Measurements from ENCODE around the gene CEACAM1.

Gene CEACAM1

GRCh38 chr19:42477933-42478332 is 50.3 kb downstream of the CEACAM1 start:
- in situ Hi-C loops (cut with MboI; ENCODE audit: low sequenced_read_pairs): no loop called here

- in situ Hi-C loops (cut with MboI; ENCODE audit: low sequenced_read_pairs): no loop called here
These were observed 51.2 kb downstream of the CEACAM1 start for GRCh38 chr19:42477117-42477516.

DNA sequence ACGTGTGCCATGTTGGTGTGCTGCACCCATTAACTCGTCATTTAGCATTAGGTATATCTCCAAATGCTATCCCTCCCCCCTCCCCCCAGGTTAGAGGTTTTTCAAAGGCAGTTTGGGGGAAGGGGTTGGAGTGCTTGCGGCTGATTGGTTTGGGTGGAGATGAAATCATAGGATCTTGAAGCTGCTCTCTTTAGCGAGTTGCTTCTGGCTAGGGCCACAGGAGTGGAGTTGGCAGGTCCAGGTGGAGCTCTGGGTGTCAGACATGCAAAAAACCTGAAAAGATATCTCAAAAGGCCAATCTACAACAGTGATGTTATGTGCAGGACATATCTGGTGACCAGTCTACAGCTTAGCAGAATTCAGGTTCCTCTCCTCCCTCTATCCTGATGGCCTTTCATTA is 52.9 kb downstream of the CEACAM1 start:
- in situ Hi-C loops (cut with MboI; ENCODE audit: low sequenced_read_pairs): no loop called here

DNA sequence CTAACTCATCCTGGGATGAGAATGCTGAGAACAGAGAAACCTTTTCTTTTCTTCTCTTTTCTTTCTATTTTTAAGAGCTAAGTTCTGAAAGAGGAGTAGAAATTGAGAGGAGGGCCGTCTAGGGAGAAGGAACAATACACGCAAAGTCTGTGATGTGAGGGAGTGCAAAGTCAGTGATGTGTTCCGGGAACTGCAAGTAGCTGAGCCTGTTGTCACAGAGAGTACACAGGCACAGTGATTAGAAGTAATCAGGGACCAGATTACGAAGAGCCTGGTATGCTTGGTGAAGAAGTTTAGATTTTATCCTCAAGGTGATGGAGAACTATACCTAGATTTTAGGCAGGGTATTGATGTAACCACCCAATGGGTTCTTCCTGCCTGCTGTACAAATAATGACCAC is 53.5 kb downstream of the CEACAM1 start:
- in situ Hi-C loops (cut with MboI; ENCODE audit: low sequenced_read_pairs): loop anchor here (25.0 kb wide), 1 partner anchor 288 kb away; the partner anchor contains the start of gene PSG8

- in situ Hi-C loops (cut with MboI; ENCODE audit: low sequenced_read_pairs): loop anchor here (25.0 kb wide), 1 partner anchor 289 kb away; the partner anchor contains the start of gene PSG8
These were observed 54.6 kb downstream of the CEACAM1 start for GRCh38 chr19:42473686-42474085.

DNA sequence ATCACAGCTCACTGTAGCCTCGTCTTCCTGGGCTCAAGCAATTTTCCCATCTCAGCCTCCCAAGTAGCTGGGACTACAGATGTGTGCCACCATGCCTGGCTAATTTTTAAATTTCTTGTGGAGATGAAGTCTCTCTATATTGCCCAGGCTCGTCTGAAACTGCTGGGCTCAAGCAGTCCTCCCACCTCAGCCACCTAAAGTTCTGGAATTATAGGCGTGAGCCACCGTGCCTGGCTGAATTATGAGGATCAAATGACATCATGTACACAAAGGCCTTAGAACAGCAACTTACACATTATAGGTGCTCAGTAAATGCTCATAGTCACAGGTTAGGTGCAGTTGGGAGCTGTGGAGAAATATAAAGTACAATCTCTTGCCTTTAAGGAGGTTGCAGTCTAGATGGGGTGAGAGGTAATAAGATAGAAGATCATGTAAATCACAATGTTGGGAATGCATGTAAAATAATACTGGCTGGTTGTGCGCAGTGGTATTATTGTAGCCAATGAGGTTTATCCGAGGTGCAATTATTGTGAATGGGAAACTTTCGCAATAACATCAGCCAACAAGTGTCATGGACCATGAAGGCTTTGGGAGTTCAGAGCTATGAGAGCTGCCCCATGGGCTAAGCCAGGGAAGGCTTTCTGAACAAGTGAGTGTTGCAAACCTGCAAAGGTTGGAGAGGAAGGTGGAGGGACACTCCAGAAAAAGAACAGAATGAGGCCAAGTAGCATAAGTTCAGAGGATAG is 55.7 kb downstream of the CEACAM1 start:
- in situ Hi-C loops (cut with MboI; ENCODE audit: low sequenced_read_pairs): loop anchor here (25.0 kb wide), 1 partner anchor 290 kb away; the partner anchor contains the start of gene PSG8

GRCh38 chr19:42471554-42472249 is 56.6 kb downstream of the CEACAM1 start:
- in situ Hi-C loops (cut with MboI; ENCODE audit: low sequenced_read_pairs): loop anchor here (25.0 kb wide), 1 partner anchor 291 kb away; the partner anchor contains the start of gene PSG8

DNA sequence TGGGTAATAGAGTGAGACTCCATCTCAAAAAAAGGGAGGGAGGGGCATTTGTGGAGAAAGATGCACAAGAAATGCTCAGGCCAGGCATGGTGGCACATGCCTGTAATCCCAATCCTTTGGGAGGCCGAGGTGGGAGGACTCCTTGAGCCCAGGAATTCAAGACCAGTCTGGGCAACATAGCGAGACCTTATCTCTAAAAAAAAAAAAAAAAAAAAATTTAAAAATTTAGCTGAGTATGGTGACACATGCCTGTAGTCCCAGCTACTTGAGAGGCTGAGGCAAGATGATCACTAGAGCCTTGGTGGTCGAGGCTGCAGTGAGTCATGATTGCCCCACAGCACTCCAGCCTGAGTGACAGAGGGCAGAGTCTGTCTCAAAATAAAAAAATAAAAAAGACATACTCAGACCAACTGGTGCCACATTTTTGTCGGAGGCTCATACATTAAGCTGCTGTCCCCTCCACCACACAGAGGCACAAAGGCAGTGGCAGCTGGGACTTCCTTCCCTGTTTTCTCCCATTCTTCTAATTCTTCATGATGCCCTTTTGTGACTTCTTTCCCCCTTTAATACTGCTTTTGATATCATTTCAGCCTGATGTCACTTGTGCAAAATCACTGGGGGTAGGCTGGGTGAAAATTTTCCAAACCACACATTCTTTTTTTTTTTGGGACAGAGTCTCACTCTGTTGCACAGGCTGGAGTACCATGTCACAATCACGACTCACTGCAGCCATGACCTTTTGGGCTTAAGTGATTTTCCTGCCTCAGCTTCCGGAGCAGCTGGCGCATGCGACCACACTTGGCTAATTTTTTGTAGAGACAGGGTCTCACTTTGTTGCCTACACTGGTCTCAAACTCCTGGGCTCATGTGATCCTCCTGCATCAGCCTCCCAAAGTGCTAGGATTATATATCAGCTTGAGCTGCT is 58.7 kb downstream of the CEACAM1 start:
- in situ Hi-C loops (cut with MboI; ENCODE audit: low sequenced_read_pairs): loop anchor here (10.0 to 25.0 kb wide), 2 partner anchors 45 to 293 kb away; partner anchors contain the start of gene PSG8

- in situ Hi-C loops (cut with MboI; ENCODE audit: low sequenced_read_pairs): loop anchor here (10.0 to 25.0 kb wide), 2 partner anchors 46 to 294 kb away; partner anchors contain the start of gene PSG8
These were observed 59.9 kb downstream of the CEACAM1 start for GRCh38 chr19:42468273-42468796.

GRCh38 chr19:42467183-42467760 is 61.0 kb downstream of the CEACAM1 start:
- in situ Hi-C loops (cut with MboI; ENCODE audit: low sequenced_read_pairs): loop anchor here (10.0 to 25.0 kb wide), 2 partner anchors 48 to 295 kb away; partner anchors contain the start of gene PSG8

DNA sequence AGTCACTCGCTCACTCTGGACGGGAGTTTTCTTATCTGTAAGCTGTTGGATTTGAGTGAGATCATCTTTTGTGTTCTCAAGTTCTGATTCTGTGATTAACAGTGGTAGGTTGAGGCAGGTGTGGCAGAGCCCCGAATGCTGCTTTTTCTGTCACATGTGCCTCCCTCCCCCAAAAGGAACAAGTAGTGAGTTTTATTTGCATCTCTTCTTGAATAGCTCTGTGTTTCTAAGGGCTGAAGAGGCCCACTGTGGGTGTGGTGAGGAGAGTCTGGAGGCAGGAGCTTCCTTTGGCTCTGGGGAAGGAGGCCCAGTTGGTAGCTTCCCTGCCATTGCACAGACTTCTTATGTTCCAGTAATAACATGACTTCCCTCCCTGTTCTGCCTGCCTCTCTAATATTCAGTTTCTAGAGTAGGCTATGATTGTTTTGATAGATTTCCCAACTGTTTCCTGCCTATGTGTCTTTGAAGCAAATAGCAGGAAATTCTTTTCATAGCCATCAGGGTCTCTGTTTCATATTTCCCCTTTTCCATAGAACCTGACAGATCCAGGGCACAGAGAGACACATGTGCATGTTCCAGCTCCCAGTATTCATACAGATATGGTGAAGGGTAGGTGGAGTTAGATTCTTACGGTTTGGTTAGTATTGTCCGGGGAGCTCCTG is 61.6 kb downstream of the CEACAM1 start:
- in situ Hi-C loops (cut with MboI; ENCODE audit: low sequenced_read_pairs): loop anchor here (10.0 to 25.0 kb wide), 2 partner anchors 48 to 296 kb away; partner anchors contain the start of gene PSG8

DNA sequence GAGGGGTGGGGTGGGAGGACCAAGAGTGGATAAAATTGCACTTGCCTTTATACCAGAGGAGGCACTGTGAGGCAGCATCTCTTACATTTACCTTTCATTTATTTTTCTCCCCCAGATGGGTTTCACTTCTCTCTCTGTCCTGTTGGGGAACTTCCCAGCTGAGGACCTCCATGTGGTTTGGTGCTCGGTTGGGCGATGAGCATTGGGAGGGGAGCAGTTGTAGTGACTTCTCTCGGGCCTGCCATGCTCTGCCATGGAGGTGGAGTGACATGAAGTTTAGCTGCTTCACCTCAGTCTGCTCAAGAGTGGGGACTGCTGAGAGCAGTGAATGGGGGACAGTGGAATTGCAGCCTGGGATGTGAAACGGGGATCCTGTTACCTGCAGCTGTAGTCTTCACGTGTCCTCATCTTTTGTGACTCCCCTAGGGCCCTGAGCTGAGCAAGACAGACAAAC is 62.4 kb downstream of the CEACAM1 start:
- in situ Hi-C loops (cut with MboI; ENCODE audit: low sequenced_read_pairs): loop anchor here (10.0 to 25.0 kb wide), 2 partner anchors 49 to 296 kb away; partner anchors contain the start of gene PSG8

- in situ Hi-C loops (cut with MboI; ENCODE audit: low sequenced_read_pairs): loop anchor here (10.0 to 25.0 kb wide), 2 partner anchors 53 to 300 kb away; partner anchors contain the start of gene PSG8
These were observed 66.5 kb downstream of the CEACAM1 start for GRCh38 chr19:42461700-42462324.

DNA sequence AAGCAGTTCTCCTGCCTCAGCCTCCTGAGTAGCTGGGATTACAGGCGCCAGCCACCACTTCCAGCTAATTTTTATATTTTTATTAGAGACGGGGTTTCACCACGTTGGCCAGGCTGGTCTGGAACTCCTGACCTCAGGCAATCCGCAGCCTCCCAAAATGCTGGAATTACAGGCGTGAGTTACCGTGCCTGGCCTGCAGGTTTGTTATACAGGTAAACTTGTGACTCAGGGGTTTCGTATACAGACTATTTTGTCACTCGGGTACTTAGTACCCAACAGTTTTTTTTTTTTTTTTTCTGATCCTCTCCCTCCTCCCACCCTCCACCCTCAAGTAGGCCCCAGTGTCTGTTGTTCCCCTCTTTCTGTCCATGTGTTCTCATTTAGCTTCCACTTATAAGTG is 67.0 kb downstream of the CEACAM1 start:
- in situ Hi-C loops (cut with MboI; ENCODE audit: low sequenced_read_pairs): loop anchor here (10.0 to 25.0 kb wide), 2 partner anchors 54 to 301 kb away; partner anchors contain the start of gene PSG8

GRCh38 chr19:42459926-42460325 is 68.4 kb downstream of the CEACAM1 start:
- in situ Hi-C loops (cut with MboI; ENCODE audit: low sequenced_read_pairs): loop anchor here (10.0 to 25.0 kb wide), 2 partner anchors 55 to 302 kb away; partner anchors contain the start of gene PSG8
